ENCODE measurements around the gene DOK4. TPM values are rescaled to one million over a fixed set of nuclear protein-coding genes. Genes with fewer than 3 reads are reported as not detected.
"Not testable (repeated sequence)": the region's sequence is repeated elsewhere in the genome, so short reads cannot be mapped to it uniquely, and the experiment has no call there.

The DOK4 gene
- total RNA-seq, 1 donor from 2014 or later, result 43.9 TPM

- DNase-seq (ENCODE audit: low spot score) (peak; percentile 89), ATAC-seq (peak; percentile 97)
Observed at GRCh38 chr16:57462209-57462977, 23.9 kb downstream of the DOK4 start, which contains the start of gene POLR2C. TSS of gene POLR2C (plus strand) at chr16:57462679. CDS start at chr16:57462725, 46 bp downstream.

- ATAC-seq (no peak), DNase-seq (ENCODE audit: low spot score) (no peak)
Observed at GRCh38 chr16:57452021-57452420, 34.3 kb downstream of the DOK4 start.

- DNase-seq (ENCODE audit: low spot score), result peak; percentile 95
- peak; percentile 98 for ATAC-seq
Observed at GRCh38 chr16:57447186-57447962, 38.9 kb downstream of the DOK4 start, which contains the start of the genes CIAPIN1 and COQ9. TSS of gene CIAPIN1 (minus strand) at chr16:57447385. CDS start at chr16:57440928, 6,457 bp downstream. TSS of gene COQ9 (plus strand) at chr16:57447479. CDS start at chr16:57447506, 27 bp downstream.

- peak; percentile 58 for DNase-seq (ENCODE audit: low spot score)
- peak; percentile 25 for ATAC-seq
Observed at GRCh38 chr16:57446531-57447185, 39.6 kb downstream of the DOK4 start.

GRCh38 chr16:57445510-57445909 is 40.8 kb downstream of the DOK4 start:
- ATAC-seq (no peak), DNase-seq (ENCODE audit: low spot score) (no peak)

GRCh38 chr16:57444711-57445110 is 41.6 kb downstream of the DOK4 start:
- DNase-seq (ENCODE audit: low spot score) (no peak), ATAC-seq (no peak)

- not testable (repeated sequence) for ATAC-seq
Observed at GRCh38 chr16:57440551-57440950, 45.7 kb downstream of the DOK4 start.

GRCh38 chr16:57439947-57440346 is 46.3 kb downstream of the DOK4 start:
- not testable (repeated sequence) for DNase-seq (ENCODE audit: low spot score); ATAC-seq

More at GRCh38 chr16:57440551-57440950, 45.7 kb downstream of the DOK4 start:
- DNase-seq (ENCODE audit: low spot score), result not testable (repeated sequence)

- ATAC-seq (no peak), DNase-seq (ENCODE audit: low spot score) (no peak)
Observed at GRCh38 chr16:57435838-57436237, 50.5 kb downstream of the DOK4 start.

GRCh38 chr16:57434003-57434402 is 52.3 kb downstream of the DOK4 start:
- no peak for DNase-seq (ENCODE audit: low spot score)
- no peak for ATAC-seq

GRCh38 chr16:57432989-57433388 is 53.3 kb downstream of the DOK4 start:
- ATAC-seq (peak; percentile 27), DNase-seq (ENCODE audit: low spot score) (no peak)

- peak; percentile 80 for ATAC-seq
- no peak for DNase-seq (ENCODE audit: low spot score)
Observed at GRCh38 chr16:57432505-57432904, 53.8 kb downstream of the DOK4 start.

- ATAC-seq (no peak), DNase-seq (ENCODE audit: low spot score) (no peak)
Observed at GRCh38 chr16:57430955-57431354, 55.3 kb downstream of the DOK4 start.

GRCh38 chr16:57427824-57428223 is 58.5 kb downstream of the DOK4 start:
- DNase-seq (ENCODE audit: low spot score) (no peak), ATAC-seq (no peak)

- DNase-seq (ENCODE audit: low spot score), result no peak
Observed at GRCh38 chr16:57427307-57427706, 59.0 kb downstream of the DOK4 start.

GRCh38 chr16:57426356-57426755 is 59.9 kb downstream of the DOK4 start:
- DNase-seq (ENCODE audit: low spot score), result no peak
- ATAC-seq, result no peak

More at GRCh38 chr16:57427307-57427706, 59.0 kb downstream of the DOK4 start:
- no peak for ATAC-seq

- no peak for ATAC-seq
Observed at GRCh38 chr16:57424583-57424982, 61.7 kb downstream of the DOK4 start.

GRCh38 chr16:57423152-57423551 is 63.1 kb downstream of the DOK4 start:
- DNase-seq (ENCODE audit: low spot score) (no peak), ATAC-seq (no peak)

More at GRCh38 chr16:57424583-57424982, 61.7 kb downstream of the DOK4 start:
- no peak for DNase-seq (ENCODE audit: low spot score)

GRCh38 chr16:57422026-57422944 is 64.0 kb downstream of the DOK4 start:
- ATAC-seq, result peak; percentile 14
- DNase-seq (ENCODE audit: low spot score), result no peak
